Breast epithelium (tissue), 4 donors: Measurements from ENCODE around the gene DYSF. TPM values are rescaled to one million over a fixed set of nuclear protein-coding genes. Genes with fewer than 3 reads are reported as not detected.

Experiments
- DNase-seq, 2 donors: peaks; one replicate each; pipeline ENCODE4 v3.0.0-alpha.2; 2019; ENCODE audit warnings: low spot score in 2 of 2
- H3K27ac ChIP-seq, 2 donors: fragments of 200-600 bp; sonication (generic) in 1 of 2; one replicate each; pipeline ENCODE4 v1.5.1; 2016 to 2019; ENCODE audit warnings: mild to moderate bottlenecking in 1 of 2
- H3K27me3 ChIP-seq, 2 donors: fragments of 200-600 bp; sonication (generic) in 1 of 2; one replicate each; pipeline versions ENCODE4 v1.5.1 to v1.6.0; 2017 to 2019; ENCODE audit warnings: control low read depth in 1 of 2, mild to moderate bottlenecking in 1 of 2
- H3K36me3 ChIP-seq: fragments of 200-600 bp; one replicate; pipeline ENCODE4 v1.5.1; 2019
- H3K4me1 ChIP-seq, 2 donors: fragments of 200-600 bp; sonication (generic); one replicate each; pipeline ENCODE4 v1.5.1; 2016 to 2019; ENCODE audit warnings: control low read depth in 1 of 2
- H3K4me3 ChIP-seq, 3 donors: fragments of 200-600 bp; sonication (generic); 1 replicate in 2 of 3; 2 replicates in 1 of 3; pipeline ENCODE4 v1.5.1; 2016 to 2019; ENCODE audit warnings: mild to moderate bottlenecking in 3 of 3, moderate library complexity in 2 of 3
- H3K9me3 ChIP-seq, 2 donors: fragments of 200-600 bp; sonication (generic) in 1 of 2; one replicate each; pipeline ENCODE4 v1.5.1; 2016 to 2019; ENCODE audit warnings: control low read depth in 1 of 2
- CTCF ChIP-seq, 3 donors: fragments of 450-650 bp; IDR thresholded peaks; one replicate each; pipeline ENCODE4 v1.5.1; 2016 to 2017; ENCODE audit warnings: antibody characterized with exemption in 3 of 3, mild to moderate bottlenecking in 3 of 3, moderate library complexity in 3 of 3
- POLR2A ChIP-seq: fragments of 450-650 bp; IDR thresholded peaks from one replicate; pipeline ENCODE4 v1.6.1; 2016; ENCODE audit warnings: antibody characterized with exemption, mild to moderate bottlenecking, moderate library complexity
- POLR2AphosphoS5 ChIP-seq, 3 donors: sonication (generic); formaldehyde crosslinking; IDR thresholded peaks; one replicate each; pipeline ENCODE4 v1.6.1; 2017; ENCODE audit warnings: antibody characterized with exemption in 3 of 3
- intact Hi-C: fragments of 100-400 bp; cut with DNase I; formaldehyde crosslinking; loops from one replicate; pipeline ENCODE4 v1.15.1; 2023; ENCODE audit warnings: low total_unique reads
- total RNA-seq, 3 donors: library from RNA; depleted of rRNA; stranded (reverse); fragments of >200 nt; gene quantifications; one replicate each; pipeline ENCODE4 v1.1.0, GENCODE V29; 2016

The DYSF gene
- total RNA-seq, 3 donors from 2014 or later: 3.0 to 15.7 (median 4.8) TPM

- TF ChIP-seq CTCF (IDR thresholded peaks at IDR 0.05) (no peak), POLR2A (no peak), POLR2AphosphoS5 (IDR thresholded peaks at IDR 0.05) (no peak)
- no peak overlapping the region for H3K4me3 ChIP-seq
- H3K4me1 ChIP-seq: no peaks in the 10 kb centered on the region
- no peaks in the 10 kb centered on the region for H3K9me3 ChIP-seq
- H3K27me3 ChIP-seq: no peaks in the 10 kb centered on the region
- intact Hi-C loops: loop anchor here (5.0 kb wide), 1 partner anchor 1130 kb away; no protein-coding TSS in a partner anchor
- DNase-seq: peak; percentile 13 to 28
- H3K36me3 ChIP-seq: no peaks in the 10 kb centered on the region
- no peak overlapping the region for H3K27ac ChIP-seq
These were observed 158.6 kb downstream of the DYSF start for GRCh38 chr2:71611781-71612527.

- no peaks in the 10 kb centered on the region for H3K9me3 ChIP-seq
- H3K4me3 ChIP-seq: no peak overlapping the region
- intact Hi-C loops: loop anchor here (5.0 kb wide), 1 partner anchor 1130 kb away; no protein-coding TSS in a partner anchor
- no peaks in the 10 kb centered on the region for H3K36me3 ChIP-seq
- DNase-seq: peak; percentile 9 to 28
- H3K27me3 ChIP-seq: no peaks in the 10 kb centered on the region
- TF ChIP-seq POLR2A: no peak
- no peak for TF ChIP-seq POLR2AphosphoS5 (IDR thresholded peaks at IDR 0.05)
- no peak overlapping the region for H3K27ac ChIP-seq
- no peaks in the 10 kb centered on the region for H3K4me1 ChIP-seq
These were observed 159.4 kb downstream of the DYSF start for GRCh38 chr2:71612581-71613402.

GRCh38 chr2:71613403-71613952 lies 160.1 kb downstream of the DYSF start:
- H3K27me3 ChIP-seq: no peaks in the 10 kb centered on the region
- TF ChIP-seq POLR2AphosphoS5 (IDR thresholded peaks at IDR 0.05): no peak
- no peak for TF ChIP-seq CTCF (IDR thresholded peaks at IDR 0.05)
- no peak for TF ChIP-seq POLR2A
- H3K4me3 ChIP-seq: no peak overlapping the region
- no peaks in the 10 kb centered on the region for H3K9me3 ChIP-seq
- H3K27ac ChIP-seq: no peak overlapping the region
- H3K36me3 ChIP-seq: no peaks in the 10 kb centered on the region
- intact Hi-C loops: loop anchor here (5.0 kb wide), 1 partner anchor 1129 kb away; no protein-coding TSS in a partner anchor
- no peaks in the 10 kb centered on the region for H3K4me1 ChIP-seq
- peak; percentile 9 for DNase-seq

- Histone ChIP-seq H3K4me3 (no peak overlapping the region), H3K27me3 (no peaks in the 10 kb centered on the region), H3K27ac (peak overlapping the region in 1 of 2 donors; percentile 48), H3K4me1 (no peaks in the 10 kb centered on the region), H3K9me3 (no peaks in the 10 kb centered on the region), H3K36me3 (no peaks in the 10 kb centered on the region)
- no peak for TF ChIP-seq POLR2AphosphoS5 (IDR thresholded peaks at IDR 0.05)
- no peak for TF ChIP-seq CTCF (IDR thresholded peaks at IDR 0.05)
- no peak for TF ChIP-seq POLR2A
- DNase-seq: peak; percentile 4 to 35
- intact Hi-C loops: loop anchor here (5.0 kb wide), 1 partner anchor 1128 kb away; no protein-coding TSS in a partner anchor
These were observed 160.9 kb downstream of the DYSF start for GRCh38 chr2:71613953-71614925.
